Loucy (cell line): ENCODE measurements around the gene FAIM2.

Experiments used
- H2AFZ ChIP-seq: fragments of 200-600 bp; sonication (generic); 2 replicates; pipeline ENCODE4 v1.6.0; 2016; ENCODE audit warnings: antibody characterized with exemption, mild to moderate bottlenecking, low read length, moderate library complexity
- H3F3A ChIP-seq: fragments of 200-600 bp; 2 replicates; pipeline ENCODE4 v1.6.0; 2016; ENCODE audit warnings: antibody characterized with exemption, low read depth, mild to moderate bottlenecking
- H3K27me3 ChIP-seq: fragments of 200-600 bp; sonication (generic); 2 replicates; pipeline ENCODE4 v1.6.1; 2014; ENCODE audit warnings: low read length, mild to moderate bottlenecking; ENCODE audit not compliant: insufficient read depth, poor library complexity, severe bottlenecking
- H3K36me3 ChIP-seq: fragments of 200-600 bp; sonication (generic); 2 replicates; pipeline ENCODE4 v1.6.1; 2016; ENCODE audit warnings: low read length; ENCODE audit not compliant: insufficient read depth
- H3K4me1 ChIP-seq: fragments of 200-600 bp; sonication (generic); 2 replicates; pipeline ENCODE4 v1.5.1; 2014; ENCODE audit warnings: low read length, mild to moderate bottlenecking; ENCODE audit not compliant: insufficient read depth, poor library complexity, severe bottlenecking
- H3K4me2 ChIP-seq: fragments of 200-600 bp; sonication (generic); 2 replicates; pipeline ENCODE4 v1.6.0; 2014; ENCODE audit warnings: antibody characterized with exemption, low read length, low read depth, mild to moderate bottlenecking; ENCODE audit not compliant: poor library complexity, severe bottlenecking
- H3K4me3 ChIP-seq: fragments of 200-600 bp; sonication (generic); 2 replicates; pipeline ENCODE4 v1.5.1; 2014; ENCODE audit warnings: low read length, mild to moderate bottlenecking, mixed read lengths; ENCODE audit not compliant: poor library complexity, severe bottlenecking
- H3K79me2 ChIP-seq: fragments of 200-600 bp; sonication (generic); 2 replicates; pipeline ENCODE4 v1.6.1; 2014; ENCODE audit warnings: low read length; ENCODE audit not compliant: insufficient read depth
- H3K9ac ChIP-seq: fragments of 200-600 bp; sonication (generic); 2 replicates; pipeline ENCODE4 v1.6.0; 2014; ENCODE audit warnings: mild to moderate bottlenecking, low read depth, low read length, moderate library complexity; ENCODE audit not compliant: poor library complexity, severe bottlenecking
- H3K9me2 ChIP-seq: fragments of 200-600 bp; sonication (generic); replicated peaks from 2 replicates; pipeline ENCODE4 v1.6.1; 2016; ENCODE audit warnings: low read depth, low read length, mixed read lengths
- H3K9me3 ChIP-seq: fragments of 200-600 bp; sonication (generic); 2 replicates; pipeline ENCODE4 v1.6.1; 2014; ENCODE audit warnings: mild to moderate bottlenecking, antibody characterized with exemption, low read length, low read depth; ENCODE audit not compliant: insufficient read depth
- H4K20me1 ChIP-seq: fragments of 200-600 bp; sonication (generic); 2 replicates; pipeline ENCODE4 v1.6.0; 2014; ENCODE audit warnings: antibody characterized with exemption, low read length, mild to moderate bottlenecking; ENCODE audit not compliant: insufficient read depth, poor library complexity, severe bottlenecking
- CTCF ChIP-seq: fragments of 200-600 bp; sonication (generic); conservative IDR thresholded peaks from 2 replicates; pipeline ENCODE4 v1.5.1; 2014; ENCODE audit warnings: mild to moderate bottlenecking, antibody characterized with exemption, low read length
- EZH2phosphoT487 ChIP-seq: fragments of 200-600 bp; IDR thresholded peaks from 2 replicates; pipeline ENCODE4 v1.6.1; 2018; ENCODE audit warnings: antibody characterized with exemption, mild to moderate bottlenecking, moderate library complexity, borderline replicate concordance

The FAIM2 gene

DNA sequence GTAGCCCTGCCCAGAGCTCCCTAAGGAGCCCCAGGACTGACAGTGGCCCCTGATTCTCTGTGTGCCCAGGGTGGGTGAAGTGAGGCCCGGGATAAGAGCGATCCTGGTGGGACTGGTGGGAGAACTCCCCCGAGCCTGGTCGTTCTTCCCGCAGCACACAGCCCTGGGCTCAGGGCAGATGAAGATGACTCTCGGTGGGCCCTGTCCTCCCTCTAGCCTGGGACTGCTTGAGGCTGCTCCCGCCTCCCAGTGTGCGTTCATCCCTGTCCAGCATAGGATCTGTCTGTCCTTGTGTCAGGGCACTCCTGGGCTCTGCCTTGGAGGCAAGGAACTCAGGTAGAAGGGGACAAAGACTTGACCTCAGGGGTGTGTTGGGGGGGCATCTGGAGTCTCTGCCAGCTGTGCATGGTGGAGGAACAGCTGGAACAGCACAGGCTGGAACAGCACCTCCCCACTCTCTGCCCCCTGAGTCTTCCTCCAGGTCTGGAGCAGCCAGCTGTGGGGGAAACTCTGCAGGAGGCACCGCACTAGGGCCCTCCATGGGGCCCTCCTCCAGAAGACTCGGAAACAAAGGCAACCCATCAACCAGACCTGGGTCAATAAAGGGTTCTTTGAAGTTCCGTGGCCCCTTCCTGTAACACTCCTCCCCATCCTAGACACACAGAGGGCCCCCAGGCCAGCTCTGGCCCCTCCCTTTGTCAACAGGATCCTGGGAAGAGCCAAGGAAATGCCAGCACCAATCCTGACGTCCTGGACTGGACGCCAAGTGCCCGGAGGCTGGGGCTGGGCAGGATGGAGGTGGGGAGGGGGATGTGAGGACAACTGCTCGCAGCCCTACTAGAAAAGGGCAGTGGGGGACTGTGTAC is 15.9 kb downstream of the FAIM2 start:
- Histone ChIP-seq H3K4me2 (no peak overlapping the region), H3K9ac (no peak overlapping the region), H3F3A (no peaks in the 10 kb centered on the region), H3K4me1 (no peaks in the 10 kb centered on the region), H2AFZ (no peak overlapping the region), H3K79me2 (no peaks in the 10 kb centered on the region), H3K9me2 (no peaks in the 10 kb centered on the region), H3K36me3 (no peaks in the 10 kb centered on the region), H4K20me1 (no peaks in the 10 kb centered on the region), H3K4me3 (no peak overlapping the region), H3K9me3 (no peaks in the 10 kb centered on the region), H3K27me3 (no peaks in the 10 kb centered on the region)
- TF ChIP-seq CTCF (no peak), EZH2phosphoT487 (no peak)

DNA sequence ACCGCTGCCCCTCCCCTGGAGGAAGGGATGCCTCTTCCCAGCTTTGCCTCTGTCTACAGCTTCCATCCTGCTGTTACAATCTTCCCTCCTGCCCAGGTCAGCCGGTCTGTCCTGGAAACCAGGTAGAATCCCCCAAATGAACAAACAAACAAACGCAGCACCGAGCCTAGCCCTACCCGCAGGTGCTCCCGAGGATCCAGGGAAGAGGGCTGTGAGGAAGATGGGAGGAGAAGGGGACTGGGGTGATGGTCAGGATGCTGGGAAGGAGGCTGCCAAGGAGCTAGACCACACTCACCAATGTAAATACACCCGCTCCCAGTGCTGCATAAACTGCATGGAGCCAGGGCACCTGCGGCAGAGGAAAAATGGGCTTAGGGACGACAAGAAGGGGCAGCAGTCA is 16.6 kb downstream of the FAIM2 start:
- Histone ChIP-seq H2AFZ (no peak overlapping the region), H3F3A (no peaks in the 10 kb centered on the region), H3K4me1 (no peaks in the 10 kb centered on the region), H4K20me1 (no peaks in the 10 kb centered on the region), H3K36me3 (no peaks in the 10 kb centered on the region), H3K9ac (no peak overlapping the region), H3K9me2 (no peaks in the 10 kb centered on the region), H3K27me3 (no peaks in the 10 kb centered on the region), H3K4me2 (no peak overlapping the region), H3K79me2 (no peaks in the 10 kb centered on the region), H3K4me3 (no peak overlapping the region), H3K9me3 (no peaks in the 10 kb centered on the region)
- TF ChIP-seq EZH2phosphoT487 (no peak), CTCF (no peak)

GRCh38 chr12:49885663-49886461 is 17.8 kb downstream of the FAIM2 start:
- H3K4me1 ChIP-seq: no peaks in the 10 kb centered on the region
- H2AFZ ChIP-seq: no peak overlapping the region
- no peak for TF ChIP-seq CTCF
- TF ChIP-seq EZH2phosphoT487: no peak
- H3K79me2 ChIP-seq: no peaks in the 10 kb centered on the region
- H3K27me3 ChIP-seq: no peaks in the 10 kb centered on the region
- no peaks in the 10 kb centered on the region for H4K20me1 ChIP-seq
- H3F3A ChIP-seq: no peaks in the 10 kb centered on the region
- H3K9me3 ChIP-seq: no peaks in the 10 kb centered on the region
- H3K9ac ChIP-seq: no peak overlapping the region
- H3K36me3 ChIP-seq: no peaks in the 10 kb centered on the region
- no peaks in the 10 kb centered on the region for H3K9me2 ChIP-seq
- H3K4me2 ChIP-seq: no peak overlapping the region
- H3K4me3 ChIP-seq: no peak overlapping the region
